Adrenal gland (tissue), 5 donors: ENCODE data around the gene FMOD.
"Not testable (repeated sequence)": the region's sequence is repeated elsewhere in the genome, so short reads cannot be mapped to it uniquely, and the experiment has no call there.

Source experiments
- POLR2A ChIP-seq, 2 donors: fragments of 450-650 bp; IDR thresholded peaks; one replicate each; pipeline ENCODE4 v1.6.1; 2017; ENCODE audit warnings: antibody characterized with exemption in 2 of 2, mild to moderate bottlenecking in 2 of 2, moderate library complexity in 1 of 2
- TF ChIP-seq, protein P1 (sequence below), 6 experiments: fragments of 450-650 bp in 4 of 6; fragments of 200-600 bp in 2 of 6; sonication (generic) in 1 of 6; IDR thresholded peaks; 1 replicate in 5 of 6; 2 replicates in 1 of 6; pipeline versions ENCODE4 v1.5.1 to v1.8.0; 2016 to 2021; ENCODE audit warnings: antibody characterized with exemption in 6 of 6, mild to moderate bottlenecking in 2 of 6, moderate library complexity in 1 of 6
- donor health status: DM: no; HTN: no; CAD: no.

GRCh38 chr1:203299719-203300429 is 51.0 kb downstream of the FMOD start:
- TF ChIP-seq, protein P1, sequence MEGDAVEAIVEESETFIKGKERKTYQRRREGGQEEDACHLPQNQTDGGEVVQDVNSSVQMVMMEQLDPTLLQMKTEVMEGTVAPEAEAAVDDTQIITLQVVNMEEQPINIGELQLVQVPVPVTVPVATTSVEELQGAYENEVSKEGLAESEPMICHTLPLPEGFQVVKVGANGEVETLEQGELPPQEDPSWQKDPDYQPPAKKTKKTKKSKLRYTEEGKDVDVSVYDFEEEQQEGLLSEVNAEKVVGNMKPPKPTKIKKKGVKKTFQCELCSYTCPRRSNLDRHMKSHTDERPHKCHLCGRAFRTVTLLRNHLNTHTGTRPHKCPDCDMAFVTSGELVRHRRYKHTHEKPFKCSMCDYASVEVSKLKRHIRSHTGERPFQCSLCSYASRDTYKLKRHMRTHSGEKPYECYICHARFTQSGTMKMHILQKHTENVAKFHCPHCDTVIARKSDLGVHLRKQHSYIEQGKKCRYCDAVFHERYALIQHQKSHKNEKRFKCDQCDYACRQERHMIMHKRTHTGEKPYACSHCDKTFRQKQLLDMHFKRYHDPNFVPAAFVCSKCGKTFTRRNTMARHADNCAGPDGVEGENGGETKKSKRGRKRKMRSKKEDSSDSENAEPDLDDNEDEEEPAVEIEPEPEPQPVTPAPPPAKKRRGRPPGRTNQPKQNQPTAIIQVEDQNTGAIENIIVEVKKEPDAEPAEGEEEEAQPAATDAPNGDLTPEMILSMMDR (IDR thresholded peaks at IDR 0.05): not testable (repeated sequence)
- not testable (repeated sequence) for TF ChIP-seq POLR2A (IDR thresholded peaks at IDR 0.05)
